Liver (tissue), 9 donors: ENCODE results near the gene LPIN3. TPM values are rescaled to one million over a fixed set of nuclear protein-coding genes. Genes with fewer than 3 reads are reported as not detected.

ENCODE experiments used
- DNase-seq: peaks from one replicate; pipeline ENCODE4 v3.0.0-alpha.2; 2017; ENCODE audit warnings: low spot score
- H3K27ac ChIP-seq, 2 donors: one replicate each; pipeline ENCODE4 v1.7.0; 2013; ENCODE audit warnings: inconsistent platforms in 2 of 2, low read length in 2 of 2, control low read depth in 1 of 2, low read depth in 1 of 2, mild to moderate bottlenecking in 1 of 2
- H3K27me3 ChIP-seq, 4 donors: one replicate each; pipeline versions ENCODE4 v1.6.1 to v1.7.0; 2013; ENCODE audit warnings: low read length in 3 of 4, inconsistent platforms in 1 of 4, mild to moderate bottlenecking in 1 of 4, moderate library complexity in 1 of 4; ENCODE audit not compliant: control insufficient read depth in 4 of 4, insufficient read depth in 4 of 4
- H3K36me3 ChIP-seq, 4 donors: one replicate each; pipeline versions ENCODE4 v1.6.1 to v1.7.0; 2013; ENCODE audit warnings: low read length in 3 of 4, mild to moderate bottlenecking in 3 of 4, low read depth in 1 of 4, moderate library complexity in 1 of 4; ENCODE audit not compliant: control insufficient read depth in 4 of 4, insufficient read depth in 3 of 4
- H3K4me1 ChIP-seq, 4 donors: one replicate each; pipeline versions ENCODE4 v1.6.1 to v1.7.0; 2013; ENCODE audit warnings: low read length in 3 of 4, mild to moderate bottlenecking in 3 of 4, moderate library complexity in 1 of 4; ENCODE audit not compliant: control insufficient read depth in 4 of 4, insufficient read depth in 4 of 4
- H3K4me3 ChIP-seq, 3 donors: one replicate each; pipeline versions ENCODE4 v1.6.1 to v1.7.0; 2013; ENCODE audit warnings: low read length in 3 of 3, control low read depth in 1 of 3, low read depth in 1 of 3, mild to moderate bottlenecking in 1 of 3
- H3K9ac ChIP-seq, 2 donors: one replicate each; pipeline ENCODE4 v1.7.0; 2013; ENCODE audit warnings: low read length in 2 of 2, mild to moderate bottlenecking in 2 of 2, moderate library complexity in 2 of 2, control low read depth in 1 of 2, low read depth in 1 of 2
- H3K9me3 ChIP-seq, 4 donors: one replicate each; pipeline versions ENCODE4 v1.6.1 to v1.7.0; 2013; ENCODE audit warnings: low read length in 3 of 4; ENCODE audit not compliant: control insufficient read depth in 4 of 4
- EGR1 ChIP-seq, 2 donors: IDR thresholded peaks; 2 replicates each; pipeline ENCODE4 v1.6.1; 2016 to 2018; ENCODE audit warnings: antibody characterized with exemption in 2 of 2, low read depth in 2 of 2
- FOXA1 ChIP-seq: IDR thresholded peaks from 2 replicates; pipeline ENCODE4 v1.6.1; 2016; ENCODE audit warnings: antibody characterized with exemption
- FOXA2 ChIP-seq: IDR thresholded peaks from 2 replicates; pipeline ENCODE4 v1.6.1; 2016; ENCODE audit warnings: antibody characterized with exemption
- GABPA ChIP-seq, 2 donors: IDR thresholded peaks in 1 of 2; conservative IDR thresholded peaks in 1 of 2; 2 replicates each; pipeline ENCODE4 v1.6.1; 2016; ENCODE audit warnings: antibody characterized with exemption in 2 of 2, mild to moderate bottlenecking in 1 of 2, moderate library complexity in 1 of 2
- HNF4A ChIP-seq, 2 donors: conservative IDR thresholded peaks; 2 replicates each; pipeline ENCODE4 v1.6.1; 2016; ENCODE audit warnings: antibody characterized with exemption in 2 of 2, mild to moderate bottlenecking in 2 of 2
- HNF4G ChIP-seq: IDR thresholded peaks from 2 replicates; pipeline ENCODE4 v1.6.1; 2016; ENCODE audit warnings: antibody characterized with exemption
- JUND ChIP-seq, 2 donors: IDR thresholded peaks; 2 replicates each; pipeline ENCODE4 v1.6.1; 2016; ENCODE audit warnings: antibody characterized with exemption in 2 of 2
- MAX ChIP-seq: IDR thresholded peaks from 2 replicates; pipeline ENCODE4 v1.6.1; 2016; ENCODE audit warnings: antibody characterized with exemption
- NR2F2 ChIP-seq: IDR thresholded peaks from 2 replicates; pipeline ENCODE4 v1.6.1; 2016; ENCODE audit warnings: antibody characterized with exemption
- RAD21 ChIP-seq, 2 donors: IDR thresholded peaks; 2 replicates each; pipeline ENCODE4 v1.6.1; 2016; ENCODE audit warnings: antibody characterized with exemption in 2 of 2, mild to moderate bottlenecking in 2 of 2
- REST ChIP-seq: IDR thresholded peaks from 2 replicates; pipeline ENCODE4 v1.6.1; 2016; ENCODE audit warnings: antibody characterized with exemption, mild to moderate bottlenecking
- RXRA ChIP-seq, 2 donors: IDR thresholded peaks; 2 replicates each; pipeline ENCODE4 v1.6.1; 2017 to 2018; ENCODE audit warnings: antibody characterized with exemption in 2 of 2, mild to moderate bottlenecking in 1 of 2
- SP1 ChIP-seq: IDR thresholded peaks from 2 replicates; pipeline ENCODE4 v1.6.1; 2018; ENCODE audit warnings: antibody characterized with exemption, mild to moderate bottlenecking
- TAF1 ChIP-seq: conservative IDR thresholded peaks from 2 replicates; pipeline ENCODE4 v1.6.1; 2016; ENCODE audit warnings: antibody characterized with exemption, mild to moderate bottlenecking
- YY1 ChIP-seq: IDR thresholded peaks from 2 replicates; pipeline ENCODE4 v1.6.1; 2016; ENCODE audit warnings: antibody characterized with exemption, mild to moderate bottlenecking
- ZBTB33 ChIP-seq: IDR thresholded peaks from 2 replicates; pipeline ENCODE4 v1.6.1; 2016; ENCODE audit warnings: antibody characterized with exemption
- WGBS: extraction: QIAGEN DNeasy Blood & Tissue Kit; methylation state at CpG from one replicate; pipeline ENCODE4 v1.1.7; 2013; 5-methylcytosine and 5-hydroxymethylcytosine counted together
- polyA plus RNA-seq, 2 donors: library from polyadenylated mRNA; stranded (reverse) in 1 of 2; unstranded in 1 of 2; fragments of 200-250 nt in 1 of 2; fragments of >200 nt in 1 of 2; fragmentation: Nextera tagmentation in 1 of 2; extraction: Ambion mirVana in 1 of 2; gene quantifications; one replicate each; pipeline versions ENCODE4 v1.2.1 to v1.2.3, GENCODE V29; 2013 to 2015
- total RNA-seq, 2 donors: library from RNA; depleted of rRNA; stranded (reverse); fragments of >200 nt; gene quantifications; one replicate each; pipeline ENCODE4 v1.2.3, GENCODE V29; 2014
- donor health status: healthy.
- donor health status: healthy.
- donor health status: healthy.
- donor health status: healthy.
- donor health status: healthy.

The LPIN3 gene
- total and polyA plus RNA-seq, 4 donors = 1.5 to 32.4 (median 13.4) TPM

DNA sequence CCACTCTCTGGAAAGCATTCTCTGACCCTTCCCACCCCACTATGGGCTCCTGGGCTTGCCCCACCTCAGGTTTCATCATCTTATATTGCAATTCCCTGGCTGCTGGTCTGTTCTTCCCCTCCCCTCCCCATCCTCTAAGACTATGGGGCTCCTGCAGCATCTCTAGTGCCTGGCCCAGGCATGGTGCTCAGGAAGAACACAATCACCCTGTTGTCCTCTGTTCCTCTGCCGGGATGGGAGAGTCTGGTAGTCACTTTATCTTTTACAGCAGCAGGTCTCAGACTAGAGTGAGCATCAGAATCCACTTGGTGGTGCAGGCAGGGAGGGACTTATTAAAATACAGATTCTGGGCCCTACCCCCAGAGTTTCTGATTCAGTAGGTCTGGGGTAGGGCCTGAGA lies 5.0 kb upstream of the LPIN3 start:
- Histone ChIP-seq H3K27me3 (no peaks in the 10 kb centered on the region), H3K36me3 (no peaks in the 10 kb centered on the region), H3K27ac (no peak overlapping the region), H3K4me3 (no peak overlapping the region), H3K9me3 (no peaks in the 10 kb centered on the region), H3K4me1 (peaks cover 0 to 8% (median 3%) of the 10 kb centered on the region in 4 donors), H3K9ac (no peak overlapping the region)
- no peak for TF ChIP-seq ZBTB33
- no peak for TF ChIP-seq TAF1
- no peak for TF ChIP-seq RAD21 (IDR thresholded peaks at IDR 0.05)
- no peak for TF ChIP-seq RXRA (IDR thresholded peaks at IDR 0.05)
- no peak for TF ChIP-seq FOXA1
- TF ChIP-seq HNF4A (conservative IDR thresholded peaks at IDR 0.05) = no peak
- TF ChIP-seq SP1 = no peak
- no peak for TF ChIP-seq REST
- TF ChIP-seq MAX = no peak
- TF ChIP-seq HNF4G = no peak
- TF ChIP-seq FOXA2 = no peak
- TF ChIP-seq NR2F2 = no peak
- no peak for TF ChIP-seq EGR1 (IDR thresholded peaks at IDR 0.05; ENCODE audit: low read depth in 2 of 2)
- TF ChIP-seq YY1 = no peak
- TF ChIP-seq JUND (IDR thresholded peaks at IDR 0.05) = no peak
- no peak for DNase-seq
- 85% methylated on average over 1 of the region's 1 CpG for WGBS

DNA sequence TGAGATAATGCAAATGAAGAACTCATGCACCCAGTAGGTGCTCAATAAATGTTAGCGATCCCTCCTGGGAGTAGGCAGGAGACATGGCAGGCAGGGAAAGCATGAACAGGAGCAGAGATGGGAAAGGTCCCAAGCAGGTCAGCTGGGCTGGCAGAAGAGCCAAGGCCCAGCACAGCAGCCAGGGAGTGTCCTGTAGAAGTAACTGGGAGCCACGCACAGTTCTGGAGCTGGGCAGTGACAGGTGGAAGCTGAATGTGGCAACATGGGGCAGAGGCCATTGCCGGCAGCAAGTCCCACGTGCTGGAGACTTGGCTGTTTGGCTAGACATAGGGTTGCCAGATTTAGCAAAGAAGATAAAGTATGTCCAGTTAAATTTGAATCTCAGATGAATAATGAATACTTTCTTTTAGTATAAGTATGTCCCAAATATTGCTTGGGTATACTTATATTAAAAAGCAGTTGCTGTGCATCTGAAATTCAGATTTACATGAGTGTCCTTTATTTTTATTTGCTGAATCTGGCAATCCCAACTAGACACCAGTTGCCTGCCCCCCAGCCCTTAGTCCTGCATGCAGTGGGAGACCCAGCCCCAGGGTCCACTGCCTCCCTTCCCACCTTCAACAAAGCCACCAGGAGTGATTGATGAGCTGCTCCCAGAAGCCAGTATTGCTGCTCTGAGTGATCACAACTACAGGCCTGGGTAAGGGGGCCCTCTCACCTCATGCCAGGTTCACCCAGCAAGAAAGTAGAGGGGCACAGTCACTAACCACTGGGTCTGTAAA lies 3.7 kb upstream of the LPIN3 start:
- no peak overlapping the region for H3K27ac ChIP-seq
- no peak for DNase-seq
- H3K9ac ChIP-seq = no peak overlapping the region
- H3K4me3 ChIP-seq = no peak overlapping the region
- H3K9me3 ChIP-seq = no peaks in the 10 kb centered on the region
- H3K4me1 ChIP-seq = peaks cover 4 to 17% (median 9%) of the 10 kb centered on the region in 4 donors
- 58% methylated on average over 4 of the region's 4 CpGs for WGBS
- TF ChIP-seq FOXA1 (no peak), MAX (no peak), RAD21 (IDR thresholded peaks at IDR 0.05) (no peak), FOXA2 (no peak), GABPA (IDR thresholded peaks at IDR 0.05 in 1 of 2, conservative IDR thresholded peaks at IDR 0.05 in 1 of 2) (no peak), NR2F2 (no peak), ZBTB33 (no peak), SP1 (no peak)
- H3K27me3 ChIP-seq = no peaks in the 10 kb centered on the region
- H3K36me3 ChIP-seq = no peaks in the 10 kb centered on the region
